Calu3 (cell line): ENCODE data around the gene CDK2AP2. TPM values are rescaled to one million over a fixed set of nuclear protein-coding genes. Genes with fewer than 3 reads are reported as not detected.

Source experiments
- BruUV-seq: library from RNA; stranded (reverse); fragments of 400-500 nt; replicated peaks from 2 replicates; lab custom pipeline; 2021; lab: Mats Ljungman, UMichigan
- CTCF ChIA-PET: fragments of 300-600 bp; sonication (Branson Sonifier 250); formaldehyde crosslinking; loops from one replicate; lab custom pipeline; 2022; ENCODE audit warnings: antibody characterized with exemption; lab: Charles Lee
- DNase-seq: peaks from one replicate; pipeline ENCODE4 v3.0.0; 2022
- H3K27ac Mint-ChIP-seq: one replicate; pipeline ENCODE4 v1.8.0; 2022; ENCODE audit warnings: mixed read lengths; ENCODE audit not compliant: unreplicated experiment
- H3K27me3 Mint-ChIP-seq: one replicate; pipeline ENCODE4 v1.8.0; 2022; ENCODE audit warnings: mixed read lengths; ENCODE audit not compliant: unreplicated experiment
- H3K36me3 Mint-ChIP-seq: one replicate; pipeline ENCODE4 v1.8.0; 2022; ENCODE audit warnings: mild to moderate bottlenecking, moderate library complexity, mixed read lengths; ENCODE audit not compliant: insufficient read depth, unreplicated experiment
- H3K4me1 Mint-ChIP-seq: one replicate; pipeline ENCODE4 v1.8.0; 2022; ENCODE audit warnings: mild to moderate bottlenecking, low read depth, mixed read lengths; ENCODE audit not compliant: unreplicated experiment
- H3K4me3 Mint-ChIP-seq: one replicate; pipeline ENCODE4 v1.8.0; 2022; ENCODE audit warnings: mild to moderate bottlenecking, low read depth, moderate library complexity, mixed read lengths; ENCODE audit not compliant: unreplicated experiment
- H3K9me3 Mint-ChIP-seq: one replicate; pipeline ENCODE4 v1.8.0; 2022; ENCODE audit warnings: low read depth, mixed read lengths; ENCODE audit not compliant: unreplicated experiment
- intact Hi-C: fragments of 100-400 bp; cut with micrococcal nuclease; formaldehyde crosslinking; loops from one replicate; pipeline ENCODE4 v1.10.0; 2022; ENCODE audit not compliant: unreplicated experiment
- total RNA-seq: library from RNA; stranded (reverse); gene quantifications from 2 replicates; pipeline ENCODE4 v1.2.3, GENCODE V29; 2022
- TF ChIP-seq, protein P1 (sequence below): fragments of 200-600 bp; IDR thresholded peaks from one replicate; pipeline ENCODE4 v1.8.0; 2022; ENCODE audit warnings: antibody characterized with exemption; ENCODE audit not compliant: unreplicated experiment

CDK2AP2 gene
- total RNA-seq, 1 experiment from 2014 or later = 64.7 TPM

- H3K9me3 Mint-ChIP-seq = peaks cover 13% of the 10 kb centered on the region
- H3K27ac Mint-ChIP-seq = no peak overlapping the region
- H3K27me3 Mint-ChIP-seq = peaks cover 3% of the 10 kb centered on the region
- TF ChIP-seq, protein P1, sequence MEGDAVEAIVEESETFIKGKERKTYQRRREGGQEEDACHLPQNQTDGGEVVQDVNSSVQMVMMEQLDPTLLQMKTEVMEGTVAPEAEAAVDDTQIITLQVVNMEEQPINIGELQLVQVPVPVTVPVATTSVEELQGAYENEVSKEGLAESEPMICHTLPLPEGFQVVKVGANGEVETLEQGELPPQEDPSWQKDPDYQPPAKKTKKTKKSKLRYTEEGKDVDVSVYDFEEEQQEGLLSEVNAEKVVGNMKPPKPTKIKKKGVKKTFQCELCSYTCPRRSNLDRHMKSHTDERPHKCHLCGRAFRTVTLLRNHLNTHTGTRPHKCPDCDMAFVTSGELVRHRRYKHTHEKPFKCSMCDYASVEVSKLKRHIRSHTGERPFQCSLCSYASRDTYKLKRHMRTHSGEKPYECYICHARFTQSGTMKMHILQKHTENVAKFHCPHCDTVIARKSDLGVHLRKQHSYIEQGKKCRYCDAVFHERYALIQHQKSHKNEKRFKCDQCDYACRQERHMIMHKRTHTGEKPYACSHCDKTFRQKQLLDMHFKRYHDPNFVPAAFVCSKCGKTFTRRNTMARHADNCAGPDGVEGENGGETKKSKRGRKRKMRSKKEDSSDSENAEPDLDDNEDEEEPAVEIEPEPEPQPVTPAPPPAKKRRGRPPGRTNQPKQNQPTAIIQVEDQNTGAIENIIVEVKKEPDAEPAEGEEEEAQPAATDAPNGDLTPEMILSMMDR = no peak
- peaks cover 4% of the 10 kb centered on the region for H3K36me3 Mint-ChIP-seq
- H3K4me3 Mint-ChIP-seq = no peak overlapping the region
- BruUV-seq = no TSS peak
- no peak for DNase-seq
- CTCF ChIA-PET = no interaction called here
- intact Hi-C loops = no loop called here
- H3K4me1 Mint-ChIP-seq = no peaks in the 10 kb centered on the region
These were observed 24.9 kb upstream of the CDK2AP2 start for GRCh38 chr11:67532889-67533288.

DNA sequence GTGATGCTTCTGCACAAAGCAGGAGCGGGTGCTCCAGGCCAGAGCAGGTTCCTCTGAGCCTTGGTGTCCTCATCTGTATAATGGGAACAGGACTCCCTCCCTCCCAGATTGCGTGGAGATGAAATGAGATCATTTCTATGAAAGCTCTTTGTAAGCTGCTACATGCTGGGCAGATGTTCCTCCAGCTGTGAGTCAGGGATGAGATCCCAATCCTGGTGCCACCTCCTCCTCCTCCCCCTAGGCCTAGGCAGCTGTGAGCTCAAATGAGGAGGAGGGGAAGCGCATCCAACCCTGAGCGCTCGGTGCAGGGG lies 22.3 kb upstream of the CDK2AP2 start:
- peaks cover 4% of the 10 kb centered on the region for H3K36me3 Mint-ChIP-seq
- no peak for DNase-seq
- BruUV-seq = no TSS peak
- intact Hi-C loops = no loop called here
- CTCF ChIA-PET = interaction anchor here (0.6 kb wide), 1 partner anchor 1596 kb away, joined by 3 read pairs; no protein-coding TSS in a partner anchor
- peaks cover 22% of the 10 kb centered on the region for H3K9me3 Mint-ChIP-seq
- H3K4me3 Mint-ChIP-seq = no peak overlapping the region
- H3K27me3 Mint-ChIP-seq = peaks cover 19% of the 10 kb centered on the region
- TF ChIP-seq, protein P1 = no peak
- peaks cover 5% of the 10 kb centered on the region for H3K4me1 Mint-ChIP-seq
- H3K27ac Mint-ChIP-seq = no peak overlapping the region

DNA sequence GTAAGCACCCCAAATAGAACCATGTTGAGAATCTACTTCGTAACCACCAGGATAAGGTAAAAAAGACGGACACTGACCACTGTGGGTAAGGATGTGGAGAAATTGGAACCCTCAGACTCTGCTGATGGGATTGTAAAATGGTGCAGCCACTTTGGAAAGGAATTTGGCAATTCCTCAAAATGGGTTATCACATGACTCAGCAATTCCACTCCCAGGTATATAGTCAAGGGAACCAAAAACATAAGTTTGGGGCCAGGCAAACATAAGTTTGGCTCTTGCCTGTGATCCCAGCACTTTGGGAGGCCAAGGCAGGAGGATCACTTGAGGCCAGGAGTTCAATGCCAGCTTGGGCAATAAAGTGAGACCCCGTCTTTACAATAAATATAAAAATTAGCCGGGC lies 20.4 kb upstream of the CDK2AP2 start:
- TF ChIP-seq, protein P1 = no peak
- CTCF ChIA-PET = no interaction called here
- H3K27ac Mint-ChIP-seq = no peak overlapping the region
- H3K36me3 Mint-ChIP-seq = no peaks in the 10 kb centered on the region
- peaks cover 14% of the 10 kb centered on the region for H3K9me3 Mint-ChIP-seq
- H3K4me1 Mint-ChIP-seq = peaks cover 5% of the 10 kb centered on the region
- no peak overlapping the region for H3K4me3 Mint-ChIP-seq
- no peak for DNase-seq
- H3K27me3 Mint-ChIP-seq = peaks cover 32% of the 10 kb centered on the region
- BruUV-seq = no TSS peak
- intact Hi-C loops = no loop called here

DNA sequence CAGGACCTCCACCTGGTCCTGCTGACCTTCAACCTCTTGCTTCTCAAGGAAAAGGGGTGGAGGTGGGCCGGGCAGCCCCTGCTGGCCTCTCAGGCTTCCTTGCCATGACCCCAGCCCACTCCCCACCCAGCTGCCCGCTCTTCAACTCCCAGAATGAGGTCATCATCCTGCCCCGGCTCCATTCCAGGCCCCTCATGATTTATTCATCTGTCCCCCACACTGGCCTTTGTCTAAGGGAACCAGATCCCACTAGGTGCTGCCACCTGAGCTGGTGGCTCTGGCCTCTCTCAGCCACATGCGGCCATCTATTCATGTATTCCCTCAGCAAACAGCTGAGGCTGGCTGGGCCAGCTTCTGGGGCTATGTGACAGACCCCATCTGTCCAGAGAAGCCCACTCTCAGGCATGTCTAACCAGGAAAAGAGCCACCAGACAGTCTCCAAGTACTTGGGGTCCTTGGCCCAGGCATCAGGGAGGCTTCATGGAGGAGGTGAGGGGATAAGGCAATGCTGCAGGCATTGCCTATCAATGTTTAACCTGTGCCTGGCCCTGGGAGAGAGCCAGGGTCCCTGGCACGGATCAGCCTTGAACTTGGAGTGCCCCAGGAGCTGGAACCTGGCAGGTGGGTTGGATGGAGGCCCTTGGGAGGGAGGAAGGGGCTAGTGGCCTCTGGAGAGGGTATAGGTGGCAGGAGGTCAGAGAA lies 17.5 kb upstream of the CDK2AP2 start:
- no peak overlapping the region for H3K27ac Mint-ChIP-seq
- TF ChIP-seq, protein P1 = no peak
- H3K27me3 Mint-ChIP-seq = peaks cover 46% of the 10 kb centered on the region
- H3K36me3 Mint-ChIP-seq = no peaks in the 10 kb centered on the region
- peaks cover 5% of the 10 kb centered on the region for H3K4me1 Mint-ChIP-seq
- no TSS peak for BruUV-seq
- CTCF ChIA-PET = no interaction called here
- no peak overlapping the region for H3K4me3 Mint-ChIP-seq
- DNase-seq = no peak
- peaks cover 11% of the 10 kb centered on the region for H3K9me3 Mint-ChIP-seq
- intact Hi-C loops = no loop called here
